ENCODE data around the gene ANO1.

GRCh38 chr11:70134490-70134889, 56.4 kb downstream of the ANO1 start:
- TF ChIP-seq CTCF (IDR thresholded peaks at IDR 0.05) = no peak
- no peak for TF ChIP-seq JUND (IDR thresholded peaks at IDR 0.05)
- no peak for TF ChIP-seq FOXJ3 (CRISPR knock-in tag; IDR thresholded peaks at IDR 0.05)
- no peak for TF ChIP-seq TCF12 (IDR thresholded peaks at IDR 0.05)
- TF ChIP-seq POLR2AphosphoS5 (IDR thresholded peaks at IDR 0.05; ENCODE audit: low read depth, low read length) = no peak
- TF ChIP-seq TAF1 (IDR thresholded peaks at IDR 0.05; ENCODE audit: borderline replicate concordance, low read depth, low read length) = no peak
- no peak for TF ChIP-seq CHD2 (IDR thresholded peaks at IDR 0.05; ENCODE audit: low read length, partially characterized antibody)
- TF ChIP-seq, protein P1, sequence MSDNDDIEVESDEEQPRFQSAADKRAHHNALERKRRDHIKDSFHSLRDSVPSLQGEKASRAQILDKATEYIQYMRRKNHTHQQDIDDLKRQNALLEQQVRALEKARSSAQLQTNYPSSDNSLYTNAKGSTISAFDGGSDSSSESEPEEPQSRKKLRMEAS (IDR thresholded peaks at IDR 0.05; ENCODE audit: low read depth) = no peak
- no peak for TF ChIP-seq REST (IDR thresholded peaks at IDR 0.05; ENCODE audit: low read depth, low read length)
- TF ChIP-seq, protein P2, sequence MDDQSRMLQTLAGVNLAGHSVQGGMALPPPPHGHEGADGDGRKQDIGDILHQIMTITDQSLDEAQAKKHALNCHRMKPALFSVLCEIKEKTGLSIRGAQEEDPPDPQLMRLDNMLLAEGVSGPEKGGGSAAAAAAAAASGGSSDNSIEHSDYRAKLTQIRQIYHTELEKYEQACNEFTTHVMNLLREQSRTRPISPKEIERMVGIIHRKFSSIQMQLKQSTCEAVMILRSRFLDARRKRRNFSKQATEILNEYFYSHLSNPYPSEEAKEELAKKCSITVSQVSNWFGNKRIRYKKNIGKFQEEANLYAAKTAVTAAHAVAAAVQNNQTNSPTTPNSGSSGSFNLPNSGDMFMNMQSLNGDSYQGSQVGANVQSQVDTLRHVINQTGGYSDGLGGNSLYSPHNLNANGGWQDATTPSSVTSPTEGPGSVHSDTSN (IDR thresholded peaks at IDR 0.05) = no peak
- no peak for TF ChIP-seq EP300 (IDR thresholded peaks at IDR 0.05; ENCODE audit: borderline replicate concordance in 1 of 2, low read depth in 1 of 2, low read length in 1 of 2)
- no peak for TF ChIP-seq GABPA (IDR thresholded peaks at IDR 0.05; ENCODE audit: low read depth)
- TF ChIP-seq SIN3A (IDR thresholded peaks at IDR 0.05; ENCODE audit: borderline replicate concordance, low read depth, low read length) = no peak
